ENCODE measurements around the gene CUX1.

CUX1 gene

GRCh38 chr7:102251531-102252365 lies 434.3 kb downstream of the CUX1 start:
- no peak for DNase-seq
- Histone ChIP-seq H3K79me2 (ENCODE audit: low read length) (no peaks in the 10 kb centered on the region), H3K4me3 (ENCODE audit: low read length) (no peak overlapping the region), H2AFZ (ENCODE audit: low read length) (no peak overlapping the region), H3K9me3 (replicated peaks; ENCODE audit: insufficient read depth, low read length) (no peaks in the 10 kb centered on the region), H3K36me3 (replicated peaks; ENCODE audit: insufficient read depth, low read length) (no peaks in the 10 kb centered on the region), H4K20me1 (ENCODE audit: insufficient read depth, low read length) (no peaks in the 10 kb centered on the region), H3K27ac (ENCODE audit: low read length) (no peak overlapping the region), H3K9ac (ENCODE audit: low read length) (no peak overlapping the region), H3K9me2 (replicated peaks; ENCODE audit: insufficient read depth, low read length) (no peaks in the 10 kb centered on the region), H3K27me3 (replicated peaks; ENCODE audit: insufficient read depth, low read length) (no peaks in the 10 kb centered on the region), H3K4me2 (ENCODE audit: low read depth, low read length) (no peak overlapping the region), H3K4me1 (ENCODE audit: low read length) (no peaks in the 10 kb centered on the region), H3F3A (ENCODE audit: insufficient read depth, low read length) (no peaks in the 10 kb centered on the region)
- TF ChIP-seq CTCF (IDR thresholded peaks at IDR 0.05; ENCODE audit: low read length) (no peak), EZH2phosphoT487 (IDR thresholded peaks at IDR 0.05; ENCODE audit: low read length) (no peak), EZH2 (optimal IDR thresholded peaks at IDR 0.05; ENCODE audit: low read depth, low read length) (no peak)

DNA sequence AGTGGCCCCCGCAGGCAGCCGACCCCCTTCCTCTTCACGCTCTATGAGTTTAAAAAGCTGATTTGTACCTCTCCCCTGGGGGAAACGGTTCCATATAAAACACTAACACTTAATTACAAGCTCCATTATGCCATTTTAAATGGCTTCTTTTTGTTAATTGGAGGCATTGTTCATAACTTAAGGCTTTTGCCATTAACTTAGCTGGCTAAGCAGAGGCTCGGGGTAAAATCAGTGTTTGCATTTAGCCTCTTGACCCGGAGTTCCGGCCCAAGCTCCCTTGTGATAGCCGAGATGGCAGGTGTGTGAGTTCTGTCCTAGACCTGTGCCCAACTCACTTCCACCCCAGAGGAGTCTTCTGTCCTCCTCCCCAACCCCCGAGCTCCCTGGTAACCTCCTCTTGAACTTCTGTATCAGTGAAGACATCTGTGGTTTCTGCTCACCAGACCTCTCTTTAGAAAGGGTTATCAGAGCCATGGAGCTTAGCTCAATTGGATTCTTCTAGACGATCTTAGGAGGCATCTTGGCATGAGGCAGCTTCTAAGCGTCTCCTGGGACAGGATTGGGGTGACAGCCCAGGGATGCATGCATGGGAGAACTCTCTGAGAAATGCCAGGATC lies 435.0 kb downstream of the CUX1 start:
- TF ChIP-seq EZH2 (optimal IDR thresholded peaks at IDR 0.05; ENCODE audit: low read depth, low read length): no peak
- no peak for TF ChIP-seq EZH2phosphoT487 (IDR thresholded peaks at IDR 0.05; ENCODE audit: low read length)
- no peak for TF ChIP-seq CTCF (IDR thresholded peaks at IDR 0.05; ENCODE audit: low read length)
- Histone ChIP-seq H2AFZ (ENCODE audit: low read length) (no peak overlapping the region), H3K27ac (ENCODE audit: low read length) (no peak overlapping the region), H3K9me2 (replicated peaks; ENCODE audit: insufficient read depth, low read length) (no peaks in the 10 kb centered on the region), H3K36me3 (replicated peaks; ENCODE audit: insufficient read depth, low read length) (no peaks in the 10 kb centered on the region), H4K20me1 (ENCODE audit: insufficient read depth, low read length) (no peaks in the 10 kb centered on the region), H3K9ac (ENCODE audit: low read length) (no peak overlapping the region), H3F3A (ENCODE audit: insufficient read depth, low read length) (no peaks in the 10 kb centered on the region), H3K79me2 (ENCODE audit: low read length) (no peaks in the 10 kb centered on the region), H3K4me1 (ENCODE audit: low read length) (no peaks in the 10 kb centered on the region), H3K9me3 (replicated peaks; ENCODE audit: insufficient read depth, low read length) (no peaks in the 10 kb centered on the region), H3K27me3 (replicated peaks; ENCODE audit: insufficient read depth, low read length) (no peaks in the 10 kb centered on the region), H3K4me3 (ENCODE audit: low read length) (no peak overlapping the region), H3K4me2 (ENCODE audit: low read depth, low read length) (no peak overlapping the region)
- no peak for DNase-seq

DNA sequence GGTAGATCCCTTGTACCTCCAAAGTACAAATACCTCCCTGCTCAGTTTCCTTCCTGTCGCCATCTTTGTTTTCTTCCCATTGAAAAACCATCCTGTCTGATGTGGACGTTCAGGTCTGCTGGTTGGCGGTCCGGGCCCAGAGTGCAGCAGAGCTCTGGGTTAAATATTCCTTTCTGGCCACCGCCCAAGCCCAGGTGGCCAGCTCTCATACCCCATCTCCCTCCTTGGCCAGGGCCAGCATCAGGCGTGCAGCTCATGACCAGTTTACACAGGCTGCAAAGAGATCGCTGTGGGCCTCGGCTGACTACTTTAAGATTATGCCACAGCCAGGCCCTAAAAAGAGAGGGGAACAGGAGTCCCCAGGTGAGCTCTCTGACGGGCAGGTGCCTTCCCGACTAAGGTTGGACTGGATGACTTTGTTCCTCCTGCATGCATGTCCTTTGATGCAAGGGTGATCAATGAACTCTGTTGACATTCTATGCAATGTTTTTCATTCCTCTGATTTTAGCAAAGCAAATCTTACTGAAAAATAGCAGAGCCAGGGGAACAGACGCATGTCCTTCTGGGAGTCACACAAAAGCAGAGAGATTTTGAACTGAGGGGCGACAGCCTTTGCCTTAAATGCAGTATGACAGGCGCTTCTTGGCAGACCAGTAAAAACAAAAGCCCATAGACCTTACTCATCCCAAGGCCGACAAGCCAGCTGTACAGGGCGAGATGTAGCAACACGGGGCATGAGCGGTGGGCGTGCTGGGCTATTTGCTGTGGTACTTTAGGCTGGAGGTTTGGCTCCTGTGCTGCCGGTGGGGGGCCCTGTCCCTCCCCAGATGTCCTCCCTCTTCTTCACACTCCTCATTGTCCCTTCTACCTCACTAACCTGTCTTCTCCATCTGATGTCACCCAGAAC lies 435.9 kb downstream of the CUX1 start:
- no peak for DNase-seq
- Histone ChIP-seq H3K9ac (ENCODE audit: low read length) (no peak overlapping the region), H2AFZ (ENCODE audit: low read length) (no peak overlapping the region), H3K27ac (ENCODE audit: low read length) (no peak overlapping the region), H3K79me2 (ENCODE audit: low read length) (no peaks in the 10 kb centered on the region), H3K9me3 (replicated peaks; ENCODE audit: insufficient read depth, low read length) (no peaks in the 10 kb centered on the region), H3K27me3 (replicated peaks; ENCODE audit: insufficient read depth, low read length) (no peaks in the 10 kb centered on the region), H3K36me3 (replicated peaks; ENCODE audit: insufficient read depth, low read length) (no peaks in the 10 kb centered on the region), H3F3A (ENCODE audit: insufficient read depth, low read length) (no peaks in the 10 kb centered on the region), H4K20me1 (ENCODE audit: insufficient read depth, low read length) (no peaks in the 10 kb centered on the region), H3K4me1 (ENCODE audit: low read length) (no peaks in the 10 kb centered on the region), H3K4me3 (ENCODE audit: low read length) (no peak overlapping the region), H3K4me2 (ENCODE audit: low read depth, low read length) (no peak overlapping the region), H3K9me2 (replicated peaks; ENCODE audit: insufficient read depth, low read length) (no peaks in the 10 kb centered on the region)
- TF ChIP-seq EZH2 (optimal IDR thresholded peaks at IDR 0.05; ENCODE audit: low read depth, low read length): no peak
- no peak for TF ChIP-seq CTCF (IDR thresholded peaks at IDR 0.05; ENCODE audit: low read length)
- no peak for TF ChIP-seq EZH2phosphoT487 (IDR thresholded peaks at IDR 0.05; ENCODE audit: low read length)

All from MM.1S (cell line).